COLO668 (cell line): Measurements from ENCODE around the gene USP6.
A peak's percentile ranks its signal among the peaks of the same experiment; 100 is the strongest.
"Not testable (repeated sequence)": the region's sequence is repeated elsewhere in the genome, so short reads cannot be mapped to it uniquely, and the experiment has no call there.

Source experiments
- DNase-seq: peaks from one replicate; lab custom pipeline; 2025; ENCODE audit not compliant: unreplicated experiment; lab: John Stamatoyannopoulos, UW

Gene USP6

GRCh38 chr17:5115673-5116651, at the start of gene USP6:
Gene USP6, plus strand, starts transcription at chr17:5116032. Its CDS starts 14,336 bp downstream, at chr17:5130368.
- DNase-seq, result no peak

GRCh38 chr17:5068236-5068635, 47.6 kb upstream of the USP6 start:
- no peak for DNase-seq

- no peak for DNase-seq
Measured at GRCh38 chr17:5069724-5070123, 46.1 kb upstream of the USP6 start.

GRCh38 chr17:5075472-5075871, 40.4 kb upstream of the USP6 start:
- DNase-seq, result not testable (repeated sequence)

GRCh38 chr17:5077275-5077674, 38.6 kb upstream of the USP6 start:
- not testable (repeated sequence) for DNase-seq

- DNase-seq, result no peak
Measured at GRCh38 chr17:5077781-5078105, 38.1 kb upstream of the USP6 start.

- DNase-seq, result peak; percentile 89
Measured at GRCh38 chr17:5078106-5079028, 37.5 kb upstream of the USP6 start, which contains the start of gene ZFP3. Gene ZFP3, plus strand, starts transcription at chr17:5078467. Its CDS starts 13,038 bp downstream, at chr17:5091505.

- DNase-seq, result no peak
Measured at GRCh38 chr17:5080591-5080990, 35.2 kb upstream of the USP6 start.

GRCh38 chr17:5092218-5093010, 23.4 kb upstream of the USP6 start:
- no peak for DNase-seq

GRCh38 chr17:5096731-5097100, 19.1 kb upstream of the USP6 start:
- DNase-seq, result no peak

GRCh38 chr17:5097101-5097834, 18.6 kb upstream of the USP6 start:
- DNase-seq, result no peak

- DNase-seq, result no peak
Measured at GRCh38 chr17:5099271-5099670, 16.6 kb upstream of the USP6 start.

- DNase-seq, result no peak
Measured at GRCh38 chr17:5100832-5101231, 15.0 kb upstream of the USP6 start.

- no peak for DNase-seq
Measured at GRCh38 chr17:5110816-5111215, 5.0 kb upstream of the USP6 start.

GRCh38 chr17:5111402-5112204, 4.2 kb upstream of the USP6 start, which contains the start of gene ZNF232:
Gene ZNF232, minus strand, starts transcription at chr17:5111878. Its CDS starts 56 bp downstream, at chr17:5111822.
- DNase-seq, result peak; percentile 95

GRCh38 chr17:5118219-5118618, 2.4 kb downstream of the USP6 start:
- no peak for DNase-seq

- no peak for DNase-seq
Measured at GRCh38 chr17:5120036-5120435, 4.2 kb downstream of the USP6 start.

- DNase-seq, result not testable (repeated sequence)
Measured at GRCh38 chr17:5120436-5121185, 4.8 kb downstream of the USP6 start.
